ENCODE data around the gene GPR143.

DNA sequence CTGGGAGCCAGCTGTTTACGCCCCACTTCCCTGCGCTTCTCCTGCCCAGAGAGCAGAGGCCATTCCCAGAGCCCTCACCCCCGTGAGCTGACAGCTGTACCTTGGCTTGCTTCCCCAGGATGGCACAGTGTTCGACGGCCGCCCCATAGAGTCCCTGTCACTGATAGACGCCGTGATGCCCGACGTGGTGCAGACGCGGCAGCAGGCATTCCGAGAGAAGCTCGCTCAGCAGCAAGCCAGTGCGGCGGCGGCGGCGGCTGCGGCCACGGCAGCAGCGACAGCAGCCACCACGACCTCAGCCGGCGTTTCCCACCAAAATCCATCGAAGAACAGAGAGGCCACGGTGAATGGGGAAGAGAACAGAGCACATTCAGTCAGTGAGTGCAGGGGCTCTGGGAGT is 77.7 kb downstream of the GPR143 start:
- TF ChIP-seq, protein P1, sequence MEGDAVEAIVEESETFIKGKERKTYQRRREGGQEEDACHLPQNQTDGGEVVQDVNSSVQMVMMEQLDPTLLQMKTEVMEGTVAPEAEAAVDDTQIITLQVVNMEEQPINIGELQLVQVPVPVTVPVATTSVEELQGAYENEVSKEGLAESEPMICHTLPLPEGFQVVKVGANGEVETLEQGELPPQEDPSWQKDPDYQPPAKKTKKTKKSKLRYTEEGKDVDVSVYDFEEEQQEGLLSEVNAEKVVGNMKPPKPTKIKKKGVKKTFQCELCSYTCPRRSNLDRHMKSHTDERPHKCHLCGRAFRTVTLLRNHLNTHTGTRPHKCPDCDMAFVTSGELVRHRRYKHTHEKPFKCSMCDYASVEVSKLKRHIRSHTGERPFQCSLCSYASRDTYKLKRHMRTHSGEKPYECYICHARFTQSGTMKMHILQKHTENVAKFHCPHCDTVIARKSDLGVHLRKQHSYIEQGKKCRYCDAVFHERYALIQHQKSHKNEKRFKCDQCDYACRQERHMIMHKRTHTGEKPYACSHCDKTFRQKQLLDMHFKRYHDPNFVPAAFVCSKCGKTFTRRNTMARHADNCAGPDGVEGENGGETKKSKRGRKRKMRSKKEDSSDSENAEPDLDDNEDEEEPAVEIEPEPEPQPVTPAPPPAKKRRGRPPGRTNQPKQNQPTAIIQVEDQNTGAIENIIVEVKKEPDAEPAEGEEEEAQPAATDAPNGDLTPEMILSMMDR (IDR thresholded peaks at IDR 0.05; ENCODE audit: borderline replicate concordance, extremely low read depth, low read length, poor library complexity, severe bottlenecking): no peak
- no peak for TF ChIP-seq EZH2 (IDR thresholded peaks at IDR 0.05; ENCODE audit: borderline replicate concordance, low read depth, low read length, severe bottlenecking)
